NCI-H1436 treated with DMSO at 0.1 percent for 48 hours (cell line): Measurements from ENCODE around the gene ADGRG3.

Experiments used
- DNase-seq: peaks from one replicate; lab custom pipeline; 2025; lab: John Stamatoyannopoulos, UW

ADGRG3 gene

GRCh38 chr16:57736419-57737351, 68.6 kb downstream of the ADGRG3 start:
- DNase-seq: peak; percentile 2

- no peak for DNase-seq
Observed at GRCh38 chr16:57738844-57739243, 70.7 kb downstream of the ADGRG3 start.
